ENCODE data around the gene FAM78A. TPM values are rescaled to one million over a fixed set of nuclear protein-coding genes. Genes with fewer than 3 reads are reported as not detected.

Gene FAM78A
- polyA plus RNA-seq, 3 donors = 6.4 to 40.6 (median 7.2) TPM

DNA sequence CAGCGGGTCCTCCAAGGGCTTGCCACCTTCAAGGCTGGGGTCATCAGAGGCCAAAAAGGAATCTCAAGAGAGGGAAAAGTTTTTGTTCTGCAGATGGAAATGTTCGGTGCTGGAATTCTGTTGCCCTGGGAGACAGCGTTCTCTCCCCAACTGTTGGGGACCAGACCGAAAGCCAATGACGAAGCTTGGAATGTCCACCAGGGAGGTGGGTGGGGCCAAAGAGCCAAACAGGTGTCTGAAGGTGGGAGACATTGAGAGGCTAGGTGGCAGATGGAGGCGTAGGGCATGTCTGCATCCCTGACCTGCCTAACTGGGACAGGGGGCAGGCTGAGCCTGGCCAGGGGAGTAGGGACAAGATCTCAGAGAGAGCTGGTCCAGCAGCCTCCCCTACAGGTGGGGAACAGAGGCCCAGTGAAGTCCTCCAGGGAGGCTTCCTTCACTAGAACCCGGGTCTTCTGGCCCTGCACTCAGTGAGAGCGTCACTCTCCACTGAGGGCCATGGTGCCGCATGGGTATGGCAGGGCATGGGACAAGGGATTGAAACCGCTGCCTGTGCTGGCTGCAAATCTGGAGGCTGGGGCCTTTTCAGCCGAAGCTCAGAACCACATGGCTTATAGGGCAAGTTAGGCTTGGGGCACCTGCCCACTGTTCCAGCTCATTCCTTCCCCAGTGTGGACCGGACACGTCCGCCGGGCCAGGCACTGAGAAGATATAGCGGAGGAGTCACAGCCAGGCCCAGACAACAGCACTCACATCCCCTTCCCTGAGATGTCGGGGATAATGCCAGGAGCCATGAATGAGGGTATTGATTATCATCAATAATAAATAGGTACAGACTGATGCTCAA, 5.0 kb upstream of the FAM78A start:
- H3K9me3 ChIP-seq (replicated peaks in 1 of 2; ENCODE audit: control insufficient read depth in 1 of 2, insufficient read depth in 1 of 2, low read length in 2 of 2) = peaks cover 0 to 7% of the 10 kb centered on the region in 2 donors
- H3K79me2 ChIP-seq (ENCODE audit: insufficient read depth, low read length) = peaks cover 13% of the 10 kb centered on the region
- no peaks in the 10 kb centered on the region for H3K36me3 ChIP-seq (replicated peaks in 1 of 2; ENCODE audit: control insufficient read depth in 1 of 2, insufficient read depth in 2 of 2, low read length in 2 of 2)
- Mint-ChIP-seq H3K36me3 (peaks cover 0 to 9% of the 10 kb centered on the region in 2 donors), H3K27me3 (ENCODE audit: low read depth in 3 of 3) (peaks cover 37 to 41% (median 39%) of the 10 kb centered on the region in 3 donors), H3K4me1 (peaks cover 37% of the 10 kb centered on the region), H3K4me3 (peak overlapping the region in 1 of 2 donors; percentile 88), H3K9me3 (peaks cover 0 to 10% (median 2%) of the 10 kb centered on the region in 7 donors), H3K27ac (peak overlapping the region in 1 of 7 donors; percentile 66)
- intact Hi-C loops (cut with micrococcal nuclease) = no loop called here
- H3K27ac ChIP-seq (ENCODE audit: low read depth in 1 of 2, low read length in 2 of 2) = no peak overlapping the region
- 89% methylated on average over 13 of the region's 17 CpGs for WGBS (ENCODE audit: insufficient coverage)
- H4K20me1 ChIP-seq (ENCODE audit: insufficient read depth, low read length) = no peaks in the 10 kb centered on the region
- no peak overlapping the region for H3K9ac ChIP-seq (ENCODE audit: insufficient read depth, low read length, poor library complexity, severe bottlenecking)
- TF ChIP-seq, protein P1, sequence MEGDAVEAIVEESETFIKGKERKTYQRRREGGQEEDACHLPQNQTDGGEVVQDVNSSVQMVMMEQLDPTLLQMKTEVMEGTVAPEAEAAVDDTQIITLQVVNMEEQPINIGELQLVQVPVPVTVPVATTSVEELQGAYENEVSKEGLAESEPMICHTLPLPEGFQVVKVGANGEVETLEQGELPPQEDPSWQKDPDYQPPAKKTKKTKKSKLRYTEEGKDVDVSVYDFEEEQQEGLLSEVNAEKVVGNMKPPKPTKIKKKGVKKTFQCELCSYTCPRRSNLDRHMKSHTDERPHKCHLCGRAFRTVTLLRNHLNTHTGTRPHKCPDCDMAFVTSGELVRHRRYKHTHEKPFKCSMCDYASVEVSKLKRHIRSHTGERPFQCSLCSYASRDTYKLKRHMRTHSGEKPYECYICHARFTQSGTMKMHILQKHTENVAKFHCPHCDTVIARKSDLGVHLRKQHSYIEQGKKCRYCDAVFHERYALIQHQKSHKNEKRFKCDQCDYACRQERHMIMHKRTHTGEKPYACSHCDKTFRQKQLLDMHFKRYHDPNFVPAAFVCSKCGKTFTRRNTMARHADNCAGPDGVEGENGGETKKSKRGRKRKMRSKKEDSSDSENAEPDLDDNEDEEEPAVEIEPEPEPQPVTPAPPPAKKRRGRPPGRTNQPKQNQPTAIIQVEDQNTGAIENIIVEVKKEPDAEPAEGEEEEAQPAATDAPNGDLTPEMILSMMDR (IDR thresholded peaks at IDR 0.05) = no peak
- peaks cover 32 to 38% of the 10 kb centered on the region in 2 donors for H3K4me1 ChIP-seq (ENCODE audit: control insufficient read depth in 1 of 2, insufficient read depth in 2 of 2, low read length in 2 of 2)
- H3K27me3 ChIP-seq (ENCODE audit: control insufficient read depth in 2 of 2, insufficient read depth in 2 of 2, low read length in 2 of 2) = peaks cover 7 to 35% of the 10 kb centered on the region in 2 donors
- H3K4me2 ChIP-seq (replicated peaks; ENCODE audit: extremely low read depth, low read length, poor library complexity, severe bottlenecking) = no peak overlapping the region
- no peak overlapping the region for H2AFZ ChIP-seq (ENCODE audit: insufficient read depth, low read depth, low read length, poor library complexity, severe bottlenecking)
- DNase-seq = no peak
- H3K4me3 ChIP-seq (replicated peaks in 1 of 3; ENCODE audit: low read depth in 2 of 3, low read length in 3 of 3) = no peak overlapping the region

DNA sequence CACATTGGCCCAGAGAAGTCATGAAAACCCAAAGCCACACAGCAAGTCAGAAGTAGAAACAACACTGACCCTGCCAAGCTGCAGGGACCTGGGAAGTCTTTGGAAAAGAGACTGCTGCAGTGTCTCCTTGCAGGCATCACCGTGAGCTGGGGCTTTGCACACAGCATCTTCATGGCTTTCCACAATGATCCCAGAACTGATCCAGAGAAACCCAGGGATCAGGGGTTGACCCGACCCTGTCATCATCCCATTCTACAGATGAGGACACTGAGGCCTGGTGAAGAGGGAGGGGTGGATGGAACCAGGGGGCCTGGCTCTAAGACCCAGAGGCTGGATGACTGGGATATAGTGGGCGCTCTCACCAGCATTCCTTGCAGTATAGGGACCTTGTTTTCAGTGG, 4.3 kb upstream of the FAM78A start:
- no peak overlapping the region for H3K9ac ChIP-seq (ENCODE audit: insufficient read depth, low read length, poor library complexity, severe bottlenecking)
- Mint-ChIP-seq H3K4me1 (peaks cover 37% of the 10 kb centered on the region), H3K9me3 (peaks cover 0 to 10% (median 2%) of the 10 kb centered on the region in 7 donors), H3K4me3 (peak overlapping the region in 1 of 2 donors; percentile 71), H3K36me3 (peaks cover 0 to 11% of the 10 kb centered on the region in 2 donors), H3K27me3 (ENCODE audit: low read depth in 3 of 3) (peaks cover 35 to 41% (median 39%) of the 10 kb centered on the region in 3 donors), H3K27ac (peak overlapping the region in 3 of 7 donors; percentile 40 to 56 (median 53))
- no peak overlapping the region for H2AFZ ChIP-seq (ENCODE audit: insufficient read depth, low read depth, low read length, poor library complexity, severe bottlenecking)
- peaks cover 4% of the 10 kb centered on the region for H4K20me1 ChIP-seq (ENCODE audit: insufficient read depth, low read length)
- intact Hi-C loops (cut with micrococcal nuclease) = no loop called here
- WGBS (ENCODE audit: insufficient coverage) = 100% methylated on average over 1 of the region's 3 CpGs
- H3K27ac ChIP-seq (ENCODE audit: low read depth in 1 of 2, low read length in 2 of 2) = no peak overlapping the region
- no peak overlapping the region for H3K4me2 ChIP-seq (replicated peaks; ENCODE audit: extremely low read depth, low read length, poor library complexity, severe bottlenecking)
- DNase-seq = no peak
- peaks cover 0 to 7% of the 10 kb centered on the region in 2 donors for H3K9me3 ChIP-seq (replicated peaks in 1 of 2; ENCODE audit: control insufficient read depth in 1 of 2, insufficient read depth in 1 of 2, low read length in 2 of 2)
- peaks cover 19% of the 10 kb centered on the region for H3K79me2 ChIP-seq (ENCODE audit: insufficient read depth, low read length)
- H3K4me1 ChIP-seq (ENCODE audit: control insufficient read depth in 1 of 2, insufficient read depth in 2 of 2, low read length in 2 of 2) = peaks cover 32 to 38% of the 10 kb centered on the region in 2 donors
- TF ChIP-seq, protein P1 (IDR thresholded peaks at IDR 0.05) = no peak
- H3K36me3 ChIP-seq (replicated peaks in 1 of 2; ENCODE audit: control insufficient read depth in 1 of 2, insufficient read depth in 2 of 2, low read length in 2 of 2) = no peaks in the 10 kb centered on the region
- H3K27me3 ChIP-seq (ENCODE audit: control insufficient read depth in 2 of 2, insufficient read depth in 2 of 2, low read length in 2 of 2) = peaks cover 7 to 35% of the 10 kb centered on the region in 2 donors
- no peak overlapping the region for H3K4me3 ChIP-seq (replicated peaks in 1 of 3; ENCODE audit: low read depth in 2 of 3, low read length in 3 of 3)
